NCI-H1436 treated with DMSO at 0.1 percent for 48 hours (cell line): ENCODE data around the gene LRRC23.
A peak's percentile ranks its signal among the peaks of the same experiment; 100 is the strongest.

ENCODE experiments used
- DNase-seq: peaks from one replicate; lab custom pipeline; 2025; lab: John Stamatoyannopoulos, UW

Gene LRRC23

GRCh38 chr12:6925540-6926279 lies 21.1 kb downstream of the LRRC23 start:
- no peak for DNase-seq

- no peak for DNase-seq
Observed at GRCh38 chr12:6927379-6928021, 22.9 kb downstream of the LRRC23 start, which contains the start of gene ATN1. TSS of gene ATN1 (plus strand) at chr12:6927959. CDS start at chr12:6934002, 6,043 bp downstream.

GRCh38 chr12:6928022-6928702 lies 23.5 kb downstream of the LRRC23 start:
- no peak for DNase-seq

GRCh38 chr12:6928703-6929407 lies 24.2 kb downstream of the LRRC23 start:
- DNase-seq, result no peak

- no peak for DNase-seq
Observed at GRCh38 chr12:6929466-6930452, 25.1 kb downstream of the LRRC23 start.

- no peak for DNase-seq
Observed at GRCh38 chr12:6932766-6933165, 28.1 kb downstream of the LRRC23 start.

- DNase-seq, result no peak
Observed at GRCh38 chr12:6934110-6934509, 29.5 kb downstream of the LRRC23 start.

- no peak for DNase-seq
Observed at GRCh38 chr12:6935371-6936193, 31.0 kb downstream of the LRRC23 start.

- no peak for DNase-seq
Observed at GRCh38 chr12:6936194-6936635, 31.6 kb downstream of the LRRC23 start.

GRCh38 chr12:6936636-6937480 lies 32.2 kb downstream of the LRRC23 start:
- DNase-seq, result peak; percentile 52

GRCh38 chr12:6937481-6938352 lies 33.1 kb downstream of the LRRC23 start:
- DNase-seq, result peak; percentile 86

GRCh38 chr12:6938353-6939190 lies 34.0 kb downstream of the LRRC23 start:
- no peak for DNase-seq

GRCh38 chr12:6939191-6939540 lies 34.5 kb downstream of the LRRC23 start:
- DNase-seq, result no peak

GRCh38 chr12:6941267-6941666 lies 36.6 kb downstream of the LRRC23 start:
- no peak for DNase-seq

GRCh38 chr12:6941782-6942181 lies 37.2 kb downstream of the LRRC23 start:
- no peak for DNase-seq

GRCh38 chr12:6942331-6942665 lies 37.7 kb downstream of the LRRC23 start:
- no peak for DNase-seq

- peak; percentile 75 for DNase-seq
Observed at GRCh38 chr12:6943389-6943721, 38.7 kb downstream of the LRRC23 start.
